HL-60/S4 treated with retinoic acid at 250 ng/mL for 4 days and 3 days (cell line): ENCODE data around the gene INPP5E.

Experiments
- in situ Hi-C: fragments of 300-500 bp; cut with MboI; formaldehyde crosslinking; loops from 2 replicates; pipeline ENCODE4 v1.7.0; 2022; ENCODE audit warnings: low sequenced_read_pairs

INPP5E gene

GRCh38 chr9:136474021-136474640 lies 34.5 kb upstream of the INPP5E start:
- in situ Hi-C loops, result no loop called here

GRCh38 chr9:136473354-136473721 lies 33.7 kb upstream of the INPP5E start:
- in situ Hi-C loops, result no loop called here

- in situ Hi-C loops, result no loop called here
These were observed 33.2 kb upstream of the INPP5E start for GRCh38 chr9:136472640-136473353.

GRCh38 chr9:136471802-136472487 lies 32.3 kb upstream of the INPP5E start:
- in situ Hi-C loops, result no loop called here

GRCh38 chr9:136470792-136471469 lies 31.3 kb upstream of the INPP5E start:
- in situ Hi-C loops, result no loop called here

GRCh38 chr9:136470356-136470755 lies 30.7 kb upstream of the INPP5E start:
- in situ Hi-C loops, result no loop called here

GRCh38 chr9:136467766-136468165 lies 28.1 kb upstream of the INPP5E start:
- in situ Hi-C loops, result no loop called here

GRCh38 chr9:136466155-136466541 lies 26.5 kb upstream of the INPP5E start:
- in situ Hi-C loops, result no loop called here

- in situ Hi-C loops, result no loop called here
These were observed 26.0 kb upstream of the INPP5E start for GRCh38 chr9:136465500-136466154.

GRCh38 chr9:136464241-136464640 lies 24.6 kb upstream of the INPP5E start:
- in situ Hi-C loops, result no loop called here

- in situ Hi-C loops, result no loop called here
These were observed 23.9 kb upstream of the INPP5E start for GRCh38 chr9:136463578-136463977.

- in situ Hi-C loops, result no loop called here
These were observed 23.0 kb upstream of the INPP5E start for GRCh38 chr9:136462664-136463063.

GRCh38 chr9:136460772-136461325 lies 21.2 kb upstream of the INPP5E start:
- in situ Hi-C loops, result no loop called here

GRCh38 chr9:136459425-136459824 lies 19.8 kb upstream of the INPP5E start:
- in situ Hi-C loops, result no loop called here

- in situ Hi-C loops, result no loop called here
These were observed 17.7 kb upstream of the INPP5E start for GRCh38 chr9:136457326-136457725.

- in situ Hi-C loops, result no loop called here
These were observed 16.6 kb upstream of the INPP5E start for GRCh38 chr9:136456258-136456657.

GRCh38 chr9:136455043-136456002 lies 15.7 kb upstream of the INPP5E start:
- in situ Hi-C loops, result no loop called here

- in situ Hi-C loops, result no loop called here
These were observed 14.6 kb upstream of the INPP5E start for GRCh38 chr9:136454026-136454796.

GRCh38 chr9:136453326-136453725 lies 13.7 kb upstream of the INPP5E start:
- in situ Hi-C loops, result no loop called here
